ENCODE results near the gene PAX5. TPM values are rescaled to one million over a fixed set of nuclear protein-coding genes. Genes with fewer than 3 reads are reported as not detected.
"Not testable (repeated sequence)": the region's sequence is repeated elsewhere in the genome, so short reads cannot be mapped to it uniquely, and the experiment has no call there.

The PAX5 gene
- total and polyA plus RNA-seq, 4 donors: 0.08 to 2.3 (median 0.40) TPM

DNA sequence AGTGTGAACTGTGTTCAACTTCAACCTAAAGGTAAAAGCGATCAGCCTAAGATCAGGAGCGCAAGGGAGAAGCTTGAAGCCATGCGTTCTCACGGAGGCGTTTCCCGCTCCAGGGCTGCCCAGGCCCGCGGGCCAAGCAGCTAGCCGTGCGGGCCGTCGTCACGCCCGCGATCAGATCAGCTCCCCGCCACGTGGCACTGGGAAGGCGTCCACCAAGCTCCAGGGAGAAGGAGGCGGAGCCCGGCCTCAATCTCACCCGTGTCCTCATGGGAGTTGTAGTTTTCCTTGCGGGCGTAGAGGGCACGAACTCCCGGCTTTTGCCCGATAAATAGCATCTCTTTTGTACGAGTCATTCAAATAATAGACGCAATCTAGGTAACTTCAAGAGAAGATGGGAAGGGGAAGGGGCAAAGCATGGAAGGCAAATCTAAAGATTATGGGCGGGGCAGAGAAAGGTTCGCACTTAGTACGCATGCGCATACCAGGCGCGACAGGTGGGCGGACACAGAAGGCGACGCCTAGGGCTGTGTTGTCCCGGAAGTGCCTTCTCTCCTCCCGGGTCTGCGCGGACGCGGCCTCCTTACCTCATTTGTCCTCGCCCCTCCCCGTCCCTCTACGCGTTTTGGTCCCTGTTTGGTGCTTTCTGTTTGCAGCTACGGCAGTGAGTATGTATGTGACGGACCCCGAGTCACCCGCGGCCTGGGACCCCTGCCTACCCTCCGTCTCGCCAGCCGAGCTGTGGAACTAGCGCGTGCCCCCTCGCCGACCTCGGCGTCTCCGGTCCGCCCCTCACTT, 45.5 kb upstream of the PAX5 start:
- Histone ChIP-seq H3K27me3 (ENCODE audit: control insufficient read depth in 3 of 3, insufficient read depth in 3 of 3, low read length in 2 of 3) (peaks cover 0 to 3% (median 0%) of the 10 kb centered on the region in 3 donors), H3K4me3 (peak overlapping the region; percentile 80), H3K36me3 (ENCODE audit: control insufficient read depth in 4 of 4, insufficient read depth in 4 of 4, low read length in 4 of 4) (no peaks in the 10 kb centered on the region), H3K9me3 (ENCODE audit: control insufficient read depth in 4 of 4, insufficient read depth in 3 of 4, low read length in 3 of 4) (no peaks in the 10 kb centered on the region), H3K9ac (ENCODE audit: insufficient read depth in 1 of 2, low read length in 2 of 2) (peak overlapping the region in 1 of 2 donors; percentile 68), H3K4me1 (ENCODE audit: control insufficient read depth in 5 of 5, insufficient read depth in 5 of 5, low read length in 5 of 5) (peaks cover 0 to 5% (median 0%) of the 10 kb centered on the region in 5 donors), H3K27ac (ENCODE audit: low read depth in 1 of 2, low read length in 1 of 2) (peak overlapping the region; percentile 88)
- DNase-seq (peak; percentile 93 to 95 (median 94)), ATAC-seq (ENCODE audit: insufficient read depth, low FRiP score) (peak; percentile 97)
- TF ChIP-seq, protein P1, sequence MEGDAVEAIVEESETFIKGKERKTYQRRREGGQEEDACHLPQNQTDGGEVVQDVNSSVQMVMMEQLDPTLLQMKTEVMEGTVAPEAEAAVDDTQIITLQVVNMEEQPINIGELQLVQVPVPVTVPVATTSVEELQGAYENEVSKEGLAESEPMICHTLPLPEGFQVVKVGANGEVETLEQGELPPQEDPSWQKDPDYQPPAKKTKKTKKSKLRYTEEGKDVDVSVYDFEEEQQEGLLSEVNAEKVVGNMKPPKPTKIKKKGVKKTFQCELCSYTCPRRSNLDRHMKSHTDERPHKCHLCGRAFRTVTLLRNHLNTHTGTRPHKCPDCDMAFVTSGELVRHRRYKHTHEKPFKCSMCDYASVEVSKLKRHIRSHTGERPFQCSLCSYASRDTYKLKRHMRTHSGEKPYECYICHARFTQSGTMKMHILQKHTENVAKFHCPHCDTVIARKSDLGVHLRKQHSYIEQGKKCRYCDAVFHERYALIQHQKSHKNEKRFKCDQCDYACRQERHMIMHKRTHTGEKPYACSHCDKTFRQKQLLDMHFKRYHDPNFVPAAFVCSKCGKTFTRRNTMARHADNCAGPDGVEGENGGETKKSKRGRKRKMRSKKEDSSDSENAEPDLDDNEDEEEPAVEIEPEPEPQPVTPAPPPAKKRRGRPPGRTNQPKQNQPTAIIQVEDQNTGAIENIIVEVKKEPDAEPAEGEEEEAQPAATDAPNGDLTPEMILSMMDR (IDR thresholded peaks at IDR 0.05; ENCODE audit: control extremely low read depth, extremely low read depth): no peak
- 2% methylated on average over 63 of the region's 63 CpGs for WGBS, 2 donors

DNA sequence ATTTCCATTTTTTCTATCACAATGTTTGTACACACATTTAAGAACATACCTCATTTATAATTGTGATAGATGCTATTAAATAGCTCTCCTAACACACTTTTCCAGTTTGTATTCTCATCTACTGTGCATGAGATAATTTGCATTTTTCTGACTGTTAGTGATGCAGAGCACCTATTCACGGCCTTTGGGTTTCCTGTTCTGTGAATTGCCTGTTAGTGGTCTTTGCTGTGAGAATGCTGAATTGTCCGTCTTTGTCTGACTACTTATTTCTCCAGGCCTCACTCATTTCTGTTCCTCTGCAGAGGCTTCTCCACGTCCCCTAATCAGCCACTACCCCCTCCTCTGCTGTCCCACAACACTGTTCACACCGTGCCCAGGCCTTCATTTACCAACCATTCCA, 40.7 kb upstream of the PAX5 start:
- H3K27ac ChIP-seq (ENCODE audit: low read depth in 1 of 2, low read length in 1 of 2): not testable (repeated sequence)

DNA sequence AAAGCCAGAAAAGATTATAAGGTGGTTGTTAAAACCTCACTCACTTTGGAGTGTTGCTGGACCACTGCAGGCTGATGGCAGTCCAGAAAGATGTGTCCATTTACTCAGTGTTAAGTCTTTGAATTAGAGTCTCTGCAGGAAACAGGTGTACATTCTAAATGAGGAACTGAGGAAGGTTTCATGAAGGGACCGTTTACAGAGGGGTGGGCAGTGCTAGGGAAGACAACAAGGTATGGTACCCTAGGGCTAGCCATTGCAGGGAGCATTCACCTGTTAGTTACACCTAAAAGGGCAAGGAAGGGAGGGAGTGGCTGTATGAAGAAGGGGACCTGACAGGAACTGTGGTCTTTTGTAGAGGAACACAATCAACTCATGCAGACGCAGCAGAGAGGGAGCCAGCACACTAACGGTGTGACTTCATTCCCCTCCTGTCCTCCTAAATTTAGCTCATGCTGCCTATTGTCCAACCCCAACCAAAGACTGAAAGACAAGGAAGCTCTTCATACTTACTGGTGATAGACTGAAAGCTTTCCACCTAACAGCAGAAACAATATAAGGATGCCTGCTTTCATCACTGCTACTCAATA, 32.2 kb upstream of the PAX5 start:
- H3K9ac ChIP-seq (ENCODE audit: insufficient read depth in 1 of 2, low read length in 2 of 2): no peak overlapping the region
- TF ChIP-seq, protein P1 (IDR thresholded peaks at IDR 0.05; ENCODE audit: control extremely low read depth, extremely low read depth): no peak
- H3K4me1 ChIP-seq (ENCODE audit: control insufficient read depth in 5 of 5, insufficient read depth in 5 of 5, low read length in 5 of 5): no peaks in the 10 kb centered on the region
- H3K4me3 ChIP-seq: no peak overlapping the region
- H3K9me3 ChIP-seq (ENCODE audit: control insufficient read depth in 4 of 4, insufficient read depth in 3 of 4, low read length in 3 of 4): no peaks in the 10 kb centered on the region
- H3K36me3 ChIP-seq (ENCODE audit: control insufficient read depth in 4 of 4, insufficient read depth in 4 of 4, low read length in 4 of 4): no peaks in the 10 kb centered on the region
- no peak for ATAC-seq (ENCODE audit: insufficient read depth, low FRiP score)
- H3K27ac ChIP-seq (ENCODE audit: low read depth in 1 of 2, low read length in 1 of 2): no peak overlapping the region
- DNase-seq: no peak
- 21% methylated on average over 3 of the region's 3 CpGs for WGBS, 2 donors
- H3K27me3 ChIP-seq (ENCODE audit: control insufficient read depth in 3 of 3, insufficient read depth in 3 of 3, low read length in 2 of 3): peaks cover 0 to 29% (median 5%) of the 10 kb centered on the region in 3 donors

More for the DNA sequence above, 40.7 kb upstream of the PAX5 start:
- not testable (repeated sequence) for H3K9ac ChIP-seq (ENCODE audit: insufficient read depth in 1 of 2, low read length in 2 of 2); H3K27me3 ChIP-seq (ENCODE audit: control insufficient read depth in 3 of 3, insufficient read depth in 3 of 3, low read length in 2 of 3); ATAC-seq (ENCODE audit: insufficient read depth, low FRiP score); DNase-seq; H3K9me3 ChIP-seq (ENCODE audit: control insufficient read depth in 4 of 4, insufficient read depth in 3 of 4, low read length in 3 of 4); H3K4me1 ChIP-seq (ENCODE audit: control insufficient read depth in 5 of 5, insufficient read depth in 5 of 5, low read length in 5 of 5); H3K4me3 ChIP-seq; H3K36me3 ChIP-seq (ENCODE audit: control insufficient read depth in 4 of 4, insufficient read depth in 4 of 4, low read length in 4 of 4)
- 68 to 81% methylated on average over 4 of the region's 4 CpGs for WGBS, 2 donors

DNA sequence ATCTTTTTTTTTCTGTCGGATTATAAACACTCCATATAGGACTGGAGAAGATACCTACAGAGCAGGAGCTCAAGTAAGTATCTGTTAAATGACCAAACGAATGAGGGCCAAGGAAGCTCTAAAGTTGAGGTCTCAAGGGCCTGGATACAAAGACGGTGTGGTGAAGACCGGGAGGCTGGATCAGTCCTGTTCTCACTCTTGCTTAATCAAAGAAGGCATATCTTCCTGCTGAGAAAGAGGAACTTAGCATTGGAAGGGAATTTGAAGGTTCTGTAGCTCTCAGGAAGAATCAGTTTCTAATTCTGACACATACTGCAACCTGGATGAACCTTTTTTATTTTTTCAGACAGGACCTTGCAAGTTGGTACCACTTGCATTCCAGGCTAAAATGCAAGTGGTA, 28.3 kb upstream of the PAX5 start:
- H3K9me3 ChIP-seq (ENCODE audit: control insufficient read depth in 4 of 4, insufficient read depth in 3 of 4, low read length in 3 of 4): no peaks in the 10 kb centered on the region
- no peak overlapping the region for H3K9ac ChIP-seq (ENCODE audit: insufficient read depth in 1 of 2, low read length in 2 of 2)
- no peak overlapping the region for H3K27ac ChIP-seq (ENCODE audit: low read depth in 1 of 2, low read length in 1 of 2)
- TF ChIP-seq, protein P1 (IDR thresholded peaks at IDR 0.05; ENCODE audit: control extremely low read depth, extremely low read depth): no peak
- peaks cover 0 to 36% (median 5%) of the 10 kb centered on the region in 3 donors for H3K27me3 ChIP-seq (ENCODE audit: control insufficient read depth in 3 of 3, insufficient read depth in 3 of 3, low read length in 2 of 3)
- no peaks in the 10 kb centered on the region for H3K36me3 ChIP-seq (ENCODE audit: control insufficient read depth in 4 of 4, insufficient read depth in 4 of 4, low read length in 4 of 4)
- DNase-seq (no peak), ATAC-seq (ENCODE audit: insufficient read depth, low FRiP score) (no peak)
- no peak overlapping the region for H3K4me3 ChIP-seq
- WGBS, 2 donors: 44 to 69% methylated on average over 4 of the region's 4 CpGs
- H3K4me1 ChIP-seq (ENCODE audit: control insufficient read depth in 5 of 5, insufficient read depth in 5 of 5, low read length in 5 of 5): no peaks in the 10 kb centered on the region
